Measurements from ENCODE around the gene MARF1.

- TF ChIP-seq YY1 (IDR thresholded peaks at IDR 0.05; ENCODE audit: insufficient read depth, insufficient read length) (no peak), ZNF274 (IDR thresholded peaks at IDR 0.05; ENCODE audit: low read depth, low read length) (no peak), SUZ12 (IDR thresholded peaks at IDR 0.05; ENCODE audit: extremely low read depth, insufficient read depth, insufficient read length) (no peak)
Observed at GRCh38 chr16:15575293-15576049, 67.5 kb downstream of the MARF1 start.

Measured in NT2/D1 (cell line).